IPS-15b (cell line): ENCODE results near the gene COMMD1.
"Not testable (repeated sequence)": the region's sequence is repeated elsewhere in the genome, so short reads cannot be mapped to it uniquely, and the experiment has no call there.

Experiments used
- H3K27me3 ChIP-seq: one replicate; pipeline ENCODE4 v1.6.1; 2013; ENCODE audit warnings: low read length; ENCODE audit not compliant: control insufficient read depth, insufficient read depth
- H3K36me3 ChIP-seq: one replicate; pipeline ENCODE4 v1.6.1; 2013; ENCODE audit warnings: low read length; ENCODE audit not compliant: control insufficient read depth, insufficient read depth
- H3K4me1 ChIP-seq: one replicate; pipeline ENCODE4 v1.6.1; 2013; ENCODE audit warnings: mild to moderate bottlenecking, low read length; ENCODE audit not compliant: control insufficient read depth, insufficient read depth
- H3K4me3 ChIP-seq: one replicate; pipeline ENCODE4 v1.5.1; 2013; ENCODE audit warnings: low read depth, low read length
- H3K9ac ChIP-seq: one replicate; pipeline ENCODE4 v1.6.1; 2013; ENCODE audit warnings: low read depth, mild to moderate bottlenecking, low read length
- H3K9me3 ChIP-seq: one replicate; pipeline ENCODE4 v1.6.1; 2013; ENCODE audit warnings: mild to moderate bottlenecking, low read length; ENCODE audit not compliant: control insufficient read depth, insufficient read depth

The COMMD1 gene

DNA sequence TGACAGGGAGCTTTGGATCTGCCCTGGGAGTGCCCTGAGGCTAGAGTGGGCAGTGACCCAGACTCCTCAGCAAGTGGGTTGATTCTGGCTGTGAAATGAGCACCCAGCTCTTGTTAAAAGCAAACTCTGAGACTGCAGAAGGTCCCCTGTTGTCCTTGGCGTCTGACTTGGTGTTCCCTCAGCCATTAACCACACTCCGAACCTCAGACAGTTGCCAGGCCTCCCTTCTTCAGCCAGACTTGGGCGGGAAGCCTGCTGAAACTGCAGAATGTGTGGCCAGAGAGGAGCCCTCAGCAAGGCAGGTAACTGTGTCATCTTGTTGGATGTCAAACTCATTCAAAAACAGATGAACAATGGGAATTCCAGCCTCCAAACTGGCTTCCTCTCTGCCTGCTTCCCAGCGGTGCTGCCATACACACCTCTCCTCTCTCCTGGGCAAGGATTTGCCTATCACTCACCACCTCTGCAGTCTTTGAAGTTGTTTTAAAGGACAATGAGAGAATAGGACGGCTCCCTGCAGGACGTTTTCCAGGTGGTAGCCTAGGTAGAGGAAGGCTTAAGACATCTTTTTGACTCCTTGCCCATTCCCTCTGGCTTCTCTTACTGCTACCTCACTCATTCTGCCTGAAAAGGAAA, 251.5 kb downstream of the COMMD1 start:
- Histone ChIP-seq H3K27me3 (no peaks in the 10 kb centered on the region), H3K36me3 (no peaks in the 10 kb centered on the region), H3K4me3 (no peak overlapping the region), H3K9me3 (no peaks in the 10 kb centered on the region), H3K9ac (no peak overlapping the region), H3K4me1 (peaks cover 4% of the 10 kb centered on the region)

DNA sequence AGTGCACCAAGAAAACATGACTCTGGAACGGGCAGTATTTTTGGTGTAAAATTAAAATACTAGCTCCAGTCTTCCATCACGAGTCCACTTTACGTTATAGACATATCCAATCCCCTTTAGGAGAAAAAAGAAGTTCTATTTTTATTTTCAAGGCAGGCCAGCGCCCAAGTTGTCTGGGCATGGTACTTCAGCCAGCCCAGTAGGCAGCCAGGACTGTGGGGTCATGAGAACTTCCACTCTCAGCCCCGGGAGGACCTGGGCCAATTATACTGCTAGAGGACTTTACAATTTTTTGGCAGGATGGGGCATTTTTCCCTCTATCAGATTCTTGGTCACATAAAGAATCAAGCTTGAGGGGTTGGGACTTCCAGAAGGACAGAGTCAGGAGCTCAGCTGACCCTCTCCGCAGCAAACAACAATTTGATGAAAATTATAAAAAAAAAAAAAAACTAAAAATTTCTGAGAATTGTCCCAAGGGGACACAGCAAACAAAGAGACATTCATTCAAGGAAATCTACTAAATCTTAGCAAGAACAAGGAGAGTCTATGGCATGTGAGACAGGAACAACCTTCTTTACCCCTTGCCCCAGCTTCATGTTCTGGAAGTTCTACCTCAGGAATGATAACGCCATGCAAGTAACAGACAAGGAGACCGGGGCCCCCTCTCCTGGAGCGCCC, 253.1 kb downstream of the COMMD1 start:
- H3K4me3 ChIP-seq, result no peak overlapping the region
- H3K27me3 ChIP-seq, result no peaks in the 10 kb centered on the region
- no peaks in the 10 kb centered on the region for H3K36me3 ChIP-seq

DNA sequence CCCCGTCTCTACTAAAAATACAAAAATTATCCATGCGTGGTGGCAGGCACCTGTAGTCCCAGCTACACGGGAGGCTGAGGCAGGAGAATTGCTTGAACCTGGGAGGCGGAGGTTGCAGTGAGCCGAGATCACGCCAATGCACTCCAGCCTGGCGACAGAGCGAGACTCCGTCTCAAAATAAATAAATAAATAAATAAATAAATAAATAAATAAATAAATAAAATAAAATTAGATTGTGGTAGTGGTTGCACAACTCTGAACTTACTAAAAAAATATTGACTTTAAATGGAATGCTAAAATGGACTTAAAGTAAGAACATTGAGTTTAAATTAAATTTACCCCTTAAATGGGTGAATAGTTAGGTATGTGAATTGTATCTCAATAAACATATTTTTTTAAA, 255.2 kb downstream of the COMMD1 start:
- H3K4me1 ChIP-seq, H3K36me3 ChIP-seq, H3K9ac ChIP-seq, H3K4me3 ChIP-seq, H3K27me3 ChIP-seq, H3K9me3 ChIP-seq: not testable (repeated sequence)

More for the DNA sequence above, 253.1 kb downstream of the COMMD1 start:
- no peak overlapping the region for H3K9ac ChIP-seq
- H3K9me3 ChIP-seq, result no peaks in the 10 kb centered on the region
- H3K4me1 ChIP-seq, result peaks cover 4% of the 10 kb centered on the region

DNA sequence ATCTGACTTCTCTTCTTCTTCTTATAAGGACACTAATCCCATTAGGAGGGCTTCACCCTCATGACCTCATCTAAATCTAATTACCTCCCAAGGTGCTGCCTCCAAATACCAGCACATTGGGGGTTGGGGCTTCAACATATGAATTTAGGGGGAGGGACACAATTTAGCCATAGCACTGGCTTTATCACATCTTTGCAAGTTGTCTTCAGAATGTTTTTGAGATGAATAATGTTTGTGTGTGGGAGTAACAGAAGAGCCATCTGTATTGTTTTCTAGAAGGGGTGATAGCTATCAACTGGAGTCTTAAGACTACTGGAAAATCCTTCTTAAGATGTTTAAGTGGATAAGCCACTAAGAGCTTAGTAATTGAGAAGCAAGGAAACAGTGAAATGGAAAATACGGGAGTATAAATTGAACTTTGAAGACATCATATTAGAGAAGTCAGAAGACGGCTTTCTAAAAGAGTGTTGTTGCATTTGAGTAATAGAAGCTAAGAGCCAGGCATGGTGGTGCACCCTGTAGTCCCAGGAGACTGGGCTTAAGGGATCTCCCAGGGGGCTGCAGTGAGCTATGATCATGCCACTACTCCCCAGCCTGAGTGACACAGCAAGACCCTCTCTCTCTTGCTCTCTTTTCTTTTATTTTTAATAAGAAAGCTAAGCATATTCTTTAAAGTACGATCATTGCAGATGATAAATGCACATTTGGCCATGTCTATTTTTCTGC, 257.8 kb downstream of the COMMD1 start:
- Histone ChIP-seq H3K4me3 (no peak overlapping the region), H3K27me3 (no peaks in the 10 kb centered on the region), H3K4me1 (no peaks in the 10 kb centered on the region), H3K9me3 (no peaks in the 10 kb centered on the region), H3K36me3 (no peaks in the 10 kb centered on the region), H3K9ac (no peak overlapping the region)

DNA sequence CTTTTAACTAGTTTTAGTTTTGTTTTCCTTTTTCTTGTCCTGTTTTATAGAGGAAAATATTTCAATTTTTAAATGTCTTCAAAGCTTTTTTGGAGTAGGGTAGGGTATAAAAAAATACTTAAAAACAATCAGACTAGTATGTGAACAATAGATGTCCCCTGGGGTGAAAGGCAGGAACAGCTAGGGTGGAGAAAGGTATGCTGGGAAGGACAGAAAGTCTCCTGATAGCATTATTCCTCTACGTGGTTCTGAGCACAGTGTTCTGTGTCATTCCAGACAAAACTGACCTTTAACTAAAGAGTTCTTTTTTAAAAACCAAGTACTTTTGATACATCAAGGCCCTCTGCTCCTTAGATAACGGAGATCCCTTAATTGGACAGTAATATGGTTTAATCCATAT, 258.4 kb downstream of the COMMD1 start:
- Histone ChIP-seq H3K36me3 (no peaks in the 10 kb centered on the region), H3K9ac (no peak overlapping the region), H3K9me3 (no peaks in the 10 kb centered on the region), H3K27me3 (no peaks in the 10 kb centered on the region), H3K4me1 (no peaks in the 10 kb centered on the region), H3K4me3 (no peak overlapping the region)

DNA sequence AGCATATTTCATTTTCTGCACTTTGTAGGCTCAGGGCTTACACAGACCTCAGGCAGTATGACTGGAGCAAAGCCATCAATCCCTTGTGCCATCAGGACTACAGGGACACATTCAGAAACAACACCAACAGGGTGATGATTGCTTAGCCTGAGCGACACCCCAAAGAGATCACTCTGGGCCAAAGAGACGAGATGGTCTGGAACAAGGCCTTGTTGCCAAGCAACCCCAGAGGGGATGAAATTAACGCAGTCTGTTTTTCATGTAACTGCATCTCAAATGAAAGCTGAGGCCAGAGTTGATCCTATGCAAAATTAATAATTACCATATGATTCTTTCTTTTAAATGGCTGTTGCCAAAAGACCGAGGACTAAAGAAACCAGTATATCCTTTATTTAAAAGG, 270.3 kb downstream of the COMMD1 start:
- H3K4me1 ChIP-seq, result no peaks in the 10 kb centered on the region
- H3K4me3 ChIP-seq, result no peak overlapping the region
- no peaks in the 10 kb centered on the region for H3K36me3 ChIP-seq
- H3K27me3 ChIP-seq, result no peaks in the 10 kb centered on the region
- H3K9ac ChIP-seq, result no peak overlapping the region
- no peaks in the 10 kb centered on the region for H3K9me3 ChIP-seq

DNA sequence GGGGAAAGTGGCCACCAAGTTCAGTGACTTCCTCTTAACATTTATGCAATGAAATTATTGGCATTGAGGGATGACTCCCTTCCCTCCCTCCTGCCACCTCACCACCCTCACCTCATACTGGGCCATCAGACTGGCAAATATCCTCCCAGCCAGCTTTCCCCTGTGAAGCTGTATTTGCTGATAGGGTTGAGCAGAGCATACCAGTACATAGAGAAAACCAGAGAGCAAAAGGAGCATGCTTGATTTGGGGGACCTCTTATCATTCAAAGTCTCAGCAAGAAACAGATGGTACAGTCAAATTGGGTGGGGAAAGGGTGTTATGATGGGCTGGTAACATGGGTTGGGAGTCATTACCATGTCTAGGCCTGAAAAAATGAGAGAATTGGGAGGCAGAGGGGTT, 271.3 kb downstream of the COMMD1 start:
- H3K4me1 ChIP-seq, result peaks cover 3% of the 10 kb centered on the region
- H3K9me3 ChIP-seq, result no peaks in the 10 kb centered on the region
- H3K27me3 ChIP-seq, result no peaks in the 10 kb centered on the region
- H3K4me3 ChIP-seq, result no peak overlapping the region
- H3K36me3 ChIP-seq, result no peaks in the 10 kb centered on the region
- no peak overlapping the region for H3K9ac ChIP-seq

DNA sequence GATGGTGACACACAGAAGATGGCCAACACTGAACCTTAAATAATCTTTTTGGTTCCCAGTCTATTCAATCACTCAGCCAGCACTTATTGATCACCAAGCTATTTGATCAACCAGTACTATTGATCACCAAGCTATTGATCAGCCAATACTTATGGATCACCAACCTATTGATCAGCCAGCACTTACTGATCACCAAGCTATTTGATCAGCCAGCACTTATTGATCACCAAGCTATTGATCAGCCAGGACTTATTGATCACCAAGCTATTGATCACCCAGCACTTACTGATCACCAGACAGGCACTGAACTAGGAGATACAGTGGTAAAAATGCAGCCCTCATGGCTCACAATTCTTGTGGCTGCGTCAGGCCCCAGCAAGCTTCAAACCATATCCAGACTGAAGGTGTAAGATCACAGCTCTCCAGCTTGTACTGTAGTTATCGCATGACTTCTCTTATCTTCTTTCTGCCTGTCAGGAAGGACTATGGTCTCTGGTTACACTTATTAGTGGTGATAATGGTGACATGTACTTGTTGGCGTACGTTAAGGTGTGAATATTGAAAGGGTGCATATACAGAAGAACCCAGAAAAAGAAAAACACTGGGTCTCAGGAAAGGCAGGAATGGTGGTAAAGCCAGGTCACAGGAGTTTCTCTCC, 272.0 kb downstream of the COMMD1 start:
- H3K36me3 ChIP-seq, result no peaks in the 10 kb centered on the region
- no peak overlapping the region for H3K9ac ChIP-seq
- H3K9me3 ChIP-seq, result no peaks in the 10 kb centered on the region
- no peaks in the 10 kb centered on the region for H3K27me3 ChIP-seq
- peaks cover 8% of the 10 kb centered on the region for H3K4me1 ChIP-seq
- no peak overlapping the region for H3K4me3 ChIP-seq

DNA sequence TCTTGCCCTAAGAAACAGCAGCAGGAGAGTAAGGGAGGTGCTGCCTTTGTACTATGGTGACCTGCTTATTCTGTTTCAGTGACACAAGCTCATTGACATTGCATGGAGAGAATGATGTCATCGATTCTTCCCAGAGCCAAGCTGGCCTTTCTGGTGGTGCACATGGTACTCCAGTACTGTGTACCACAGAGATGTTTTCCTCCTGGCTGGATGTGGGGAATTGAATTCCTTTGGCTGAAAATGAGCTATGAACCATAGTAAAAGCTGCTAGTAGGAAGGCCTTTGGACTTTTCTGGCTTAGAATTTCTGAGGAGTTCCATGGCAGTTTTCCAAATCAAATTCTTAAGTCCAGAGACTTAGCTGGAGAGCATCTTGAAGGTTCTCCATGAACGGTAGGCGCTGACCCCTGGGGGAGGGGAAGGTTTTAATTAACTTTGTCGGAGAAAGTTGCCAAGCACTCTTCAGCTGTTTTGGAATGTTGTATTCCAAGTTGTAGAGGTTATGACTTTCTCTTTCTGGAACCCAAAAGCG, 273.3 kb downstream of the COMMD1 start:
- H3K4me1 ChIP-seq, result peaks cover 8% of the 10 kb centered on the region
- H3K9me3 ChIP-seq, result no peaks in the 10 kb centered on the region
- H3K36me3 ChIP-seq, result no peaks in the 10 kb centered on the region
- H3K4me3 ChIP-seq, result no peak overlapping the region
- H3K27me3 ChIP-seq, result no peaks in the 10 kb centered on the region
- H3K9ac ChIP-seq, result no peak overlapping the region

DNA sequence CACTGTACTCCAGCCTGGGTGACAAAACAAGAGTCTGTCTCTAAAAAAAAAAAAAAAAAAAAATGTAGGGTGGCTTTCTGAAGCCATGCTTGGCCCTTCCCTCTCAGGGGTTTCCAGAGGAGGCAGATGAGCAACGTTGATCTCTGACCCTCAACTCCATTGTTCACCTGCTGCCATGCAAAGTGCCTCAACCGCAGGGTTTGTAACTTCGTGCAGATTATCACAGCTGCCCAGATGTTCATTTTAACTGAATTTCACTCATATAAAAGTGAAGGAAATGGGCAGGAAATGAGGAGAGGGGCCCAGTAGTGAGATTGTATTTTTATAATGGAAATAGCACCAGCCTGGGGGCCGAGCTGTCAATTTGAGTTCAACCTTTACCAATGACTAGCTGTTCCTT, 275.5 kb downstream of the COMMD1 start:
- peaks cover 8% of the 10 kb centered on the region for H3K4me1 ChIP-seq
- H3K27me3 ChIP-seq, result no peaks in the 10 kb centered on the region
- no peaks in the 10 kb centered on the region for H3K36me3 ChIP-seq
- H3K4me3 ChIP-seq, result no peak overlapping the region
- H3K9me3 ChIP-seq, result no peaks in the 10 kb centered on the region
- H3K9ac ChIP-seq, result no peak overlapping the region

DNA sequence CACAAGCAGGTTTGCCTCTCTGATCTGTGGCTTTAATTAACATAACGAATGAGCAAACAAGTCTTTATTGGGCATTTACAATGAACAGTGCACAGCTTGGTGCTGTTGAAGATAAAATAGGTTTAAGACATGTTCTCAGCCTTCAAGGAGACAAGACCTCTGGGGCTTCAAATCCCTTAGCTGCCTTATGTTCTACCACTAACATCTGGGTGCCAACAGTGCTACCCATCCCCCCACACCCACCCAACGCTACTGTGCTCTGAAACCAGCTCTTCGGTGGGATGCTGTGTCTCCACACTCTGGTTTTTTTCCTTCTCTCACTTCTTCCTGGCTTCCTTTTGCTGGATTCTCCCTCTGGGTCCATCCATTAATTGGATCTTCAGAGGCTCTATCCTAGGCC, 276.4 kb downstream of the COMMD1 start:
- Histone ChIP-seq H3K4me1 (peaks cover 8% of the 10 kb centered on the region), H3K4me3 (no peak overlapping the region), H3K9ac (no peak overlapping the region)

More for the DNA sequence above, 276.4 kb downstream of the COMMD1 start:
- H3K36me3 ChIP-seq, result no peaks in the 10 kb centered on the region
- H3K9me3 ChIP-seq, result no peaks in the 10 kb centered on the region
- no peaks in the 10 kb centered on the region for H3K27me3 ChIP-seq
